ENCODE results near the gene USP31.
A peak's percentile ranks its signal among the peaks of the same experiment; 100 is the strongest.

USP31 gene

DNA sequence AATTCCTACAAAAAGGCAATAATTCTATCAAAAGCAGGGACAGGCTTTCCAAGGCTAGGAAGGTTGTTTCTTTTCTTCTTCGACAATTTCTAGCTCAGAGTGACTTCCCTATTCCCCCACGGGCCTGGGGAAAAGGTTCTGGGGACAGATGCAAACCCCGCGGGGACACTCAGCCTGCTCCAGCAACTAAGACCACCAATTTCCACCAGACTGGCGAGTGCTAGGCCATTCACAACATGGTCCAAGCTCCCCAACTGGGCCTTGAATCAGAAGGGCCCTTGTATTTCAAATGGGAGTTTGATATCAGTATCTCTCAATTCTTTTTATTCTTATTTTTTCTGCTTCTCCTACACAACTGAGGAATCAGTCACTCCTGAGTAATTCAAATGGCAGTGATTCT lies 86.7 kb downstream of the USP31 start:
- TF ChIP-seq TCF12 (IDR thresholded peaks at IDR 0.05; ENCODE audit: low read depth) = no peak
- TF ChIP-seq EGR1 (IDR thresholded peaks at IDR 0.05) = no peak
- TF ChIP-seq TAF1 (IDR thresholded peaks at IDR 0.05; ENCODE audit: low read depth) = no peak

GRCh38 chr16:23061669-23062068 lies 87.6 kb downstream of the USP31 start:
- TF ChIP-seq YY1 (IDR thresholded peaks at IDR 0.05; ENCODE audit: low read depth) (no peak), EP300 (IDR thresholded peaks at IDR 0.05; ENCODE audit: borderline replicate concordance) (no peak), FOXM1 (IDR thresholded peaks at IDR 0.05; ENCODE audit: borderline replicate concordance, low read depth) (no peak), NFIC (IDR thresholded peaks at IDR 0.05) (no peak)
- TF ChIP-seq, protein P1, sequence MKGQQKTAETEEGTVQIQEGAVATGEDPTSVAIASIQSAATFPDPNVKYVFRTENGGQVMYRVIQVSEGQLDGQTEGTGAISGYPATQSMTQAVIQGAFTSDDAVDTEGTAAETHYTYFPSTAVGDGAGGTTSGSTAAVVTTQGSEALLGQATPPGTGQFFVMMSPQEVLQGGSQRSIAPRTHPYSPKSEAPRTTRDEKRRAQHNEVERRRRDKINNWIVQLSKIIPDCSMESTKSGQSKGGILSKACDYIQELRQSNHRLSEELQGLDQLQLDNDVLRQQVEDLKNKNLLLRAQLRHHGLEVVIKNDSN (IDR thresholded peaks at IDR 0.05) = no peak

- TF ChIP-seq, protein P1 (IDR thresholded peaks at IDR 0.05) = peak; percentile 48; the same call in 1 of the 2 replicates
- peak; percentile 68 for TF ChIP-seq RAD21 (IDR thresholded peaks at IDR 0.05; ENCODE audit: low read depth)
- TF ChIP-seq EGR1 (IDR thresholded peaks at IDR 0.05) = no peak
Observed at GRCh38 chr16:23060458-23061320, 88.6 kb downstream of the USP31 start.

GRCh38 chr16:23059433-23059832 lies 89.8 kb downstream of the USP31 start:
- TF ChIP-seq TCF12 (IDR thresholded peaks at IDR 0.05; ENCODE audit: low read depth) (no peak), TEAD4 (IDR thresholded peaks at IDR 0.05) (no peak), TAF1 (IDR thresholded peaks at IDR 0.05; ENCODE audit: low read depth) (no peak), RAD21 (IDR thresholded peaks at IDR 0.05; ENCODE audit: low read depth) (no peak), NFIC (IDR thresholded peaks at IDR 0.05) (no peak), YY1 (IDR thresholded peaks at IDR 0.05; ENCODE audit: low read depth) (no peak), MAX (IDR thresholded peaks at IDR 0.05) (no peak), FOXM1 (IDR thresholded peaks at IDR 0.05; ENCODE audit: borderline replicate concordance, low read depth) (no peak), CREB1 (IDR thresholded peaks at IDR 0.05; ENCODE audit: low read depth) (no peak), EP300 (IDR thresholded peaks at IDR 0.05; ENCODE audit: borderline replicate concordance) (no peak), CEBPB (IDR thresholded peaks at IDR 0.05) (no peak), ZBTB7A (IDR thresholded peaks at IDR 0.05; ENCODE audit: low read depth) (no peak), EGR1 (IDR thresholded peaks at IDR 0.05) (no peak)
- TF ChIP-seq, protein P2, sequence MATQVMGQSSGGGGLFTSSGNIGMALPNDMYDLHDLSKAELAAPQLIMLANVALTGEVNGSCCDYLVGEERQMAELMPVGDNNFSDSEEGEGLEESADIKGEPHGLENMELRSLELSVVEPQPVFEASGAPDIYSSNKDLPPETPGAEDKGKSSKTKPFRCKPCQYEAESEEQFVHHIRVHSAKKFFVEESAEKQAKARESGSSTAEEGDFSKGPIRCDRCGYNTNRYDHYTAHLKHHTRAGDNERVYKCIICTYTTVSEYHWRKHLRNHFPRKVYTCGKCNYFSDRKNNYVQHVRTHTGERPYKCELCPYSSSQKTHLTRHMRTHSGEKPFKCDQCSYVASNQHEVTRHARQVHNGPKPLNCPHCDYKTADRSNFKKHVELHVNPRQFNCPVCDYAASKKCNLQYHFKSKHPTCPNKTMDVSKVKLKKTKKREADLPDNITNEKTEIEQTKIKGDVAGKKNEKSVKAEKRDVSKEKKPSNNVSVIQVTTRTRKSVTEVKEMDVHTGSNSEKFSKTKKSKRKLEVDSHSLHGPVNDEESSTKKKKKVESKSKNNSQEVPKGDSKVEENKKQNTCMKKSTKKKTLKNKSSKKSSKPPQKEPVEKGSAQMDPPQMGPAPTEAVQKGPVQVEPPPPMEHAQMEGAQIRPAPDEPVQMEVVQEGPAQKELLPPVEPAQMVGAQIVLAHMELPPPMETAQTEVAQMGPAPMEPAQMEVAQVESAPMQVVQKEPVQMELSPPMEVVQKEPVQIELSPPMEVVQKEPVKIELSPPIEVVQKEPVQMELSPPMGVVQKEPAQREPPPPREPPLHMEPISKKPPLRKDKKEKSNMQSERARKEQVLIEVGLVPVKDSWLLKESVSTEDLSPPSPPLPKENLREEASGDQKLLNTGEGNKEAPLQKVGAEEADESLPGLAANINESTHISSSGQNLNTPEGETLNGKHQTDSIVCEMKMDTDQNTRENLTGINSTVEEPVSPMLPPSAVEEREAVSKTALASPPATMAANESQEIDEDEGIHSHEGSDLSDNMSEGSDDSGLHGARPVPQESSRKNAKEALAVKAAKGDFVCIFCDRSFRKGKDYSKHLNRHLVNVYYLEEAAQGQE (IDR thresholded peaks at IDR 0.05; ENCODE audit: low read depth) = no peak
- TF ChIP-seq, protein P1 (IDR thresholded peaks at IDR 0.05) = no peak

DNA sequence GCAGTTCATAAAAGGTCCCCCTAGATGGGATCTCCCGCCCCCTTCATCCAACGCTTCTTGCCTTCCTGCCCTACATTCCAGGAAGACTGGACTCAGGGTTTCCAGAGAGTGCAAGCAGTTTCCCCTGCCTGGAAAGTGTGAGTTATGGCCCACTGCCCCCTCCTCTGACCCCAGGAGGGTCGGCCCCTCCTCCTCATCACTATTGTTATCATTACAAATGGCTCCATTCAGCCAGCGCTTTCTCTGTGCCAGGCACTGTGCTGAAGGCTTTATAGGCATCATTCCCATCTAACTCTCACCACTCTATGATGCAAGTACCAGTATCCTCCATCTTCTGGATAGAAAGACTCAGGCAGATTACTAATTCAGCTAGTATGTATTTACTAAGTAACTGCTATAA lies 90.7 kb downstream of the USP31 start:
- TF ChIP-seq NFIC (IDR thresholded peaks at IDR 0.05) = no peak

DNA sequence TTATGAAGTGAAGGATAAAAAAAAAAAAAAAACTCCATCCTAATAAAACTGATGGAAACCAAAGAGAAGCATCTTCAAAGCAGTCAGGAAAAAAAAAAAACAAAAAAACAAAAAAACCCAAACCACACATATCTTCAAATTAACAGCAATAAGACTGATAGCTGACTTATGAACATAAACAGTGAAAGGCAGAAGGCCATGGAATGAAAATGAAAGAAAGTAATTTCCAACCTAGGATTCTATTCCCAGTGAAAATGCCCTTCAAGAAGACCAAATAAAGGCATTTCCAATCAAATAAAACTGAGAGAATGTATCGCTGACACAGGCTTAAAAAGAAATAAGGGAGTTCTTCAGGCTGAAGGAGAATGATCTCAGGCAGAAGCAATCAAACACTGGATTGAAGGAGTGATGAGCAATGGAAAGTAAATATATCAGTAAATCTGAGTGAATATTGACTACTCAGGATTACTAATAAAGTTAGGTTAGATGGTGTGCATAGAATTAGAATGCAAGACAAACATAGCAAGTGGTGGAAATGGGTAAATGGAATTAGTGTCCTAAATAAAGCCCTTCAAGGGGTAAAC lies 92.1 kb downstream of the USP31 start:
- TF ChIP-seq EGR1 (IDR thresholded peaks at IDR 0.05) = no peak
- TF ChIP-seq, protein P1 (IDR thresholded peaks at IDR 0.05) = no peak
- TF ChIP-seq RAD21 (IDR thresholded peaks at IDR 0.05; ENCODE audit: low read depth) = no peak
- TF ChIP-seq TCF12 (IDR thresholded peaks at IDR 0.05; ENCODE audit: low read depth) = no peak
- no peak for TF ChIP-seq TEAD4 (IDR thresholded peaks at IDR 0.05)
- no peak for TF ChIP-seq EP300 (IDR thresholded peaks at IDR 0.05; ENCODE audit: borderline replicate concordance)
- no peak for TF ChIP-seq NFIC (IDR thresholded peaks at IDR 0.05)
- TF ChIP-seq, protein P2 (IDR thresholded peaks at IDR 0.05; ENCODE audit: low read depth) = no peak
- no peak for TF ChIP-seq YY1 (IDR thresholded peaks at IDR 0.05; ENCODE audit: low read depth)
- TF ChIP-seq TAF1 (IDR thresholded peaks at IDR 0.05; ENCODE audit: low read depth) = no peak
- TF ChIP-seq MAX (IDR thresholded peaks at IDR 0.05) = no peak
- no peak for TF ChIP-seq CREB1 (IDR thresholded peaks at IDR 0.05; ENCODE audit: low read depth)
